HCT116 (cell line): Measurements from ENCODE around the gene NPFF. TPM values are rescaled to one million over a fixed set of nuclear protein-coding genes. Genes with fewer than 3 reads are reported as not detected.

Experiments
- ATAC-seq: fragments of 200-7000 bp; cut with Tn5 transposase; 2 replicates; pipeline ENCODE4 v1.9.1; 2020; ENCODE audit warnings: mild to moderate bottlenecking, moderate library complexity
- BruUV-seq: library from RNA; stranded (reverse); fragments of 400-500 nt; replicated peaks from 2 replicates; lab custom pipeline; 2021; lab: Mats Ljungman, UMichigan
- CTCF ChIA-PET: fragments of 300-600 bp; sonication (Branson Sonifier 250); formaldehyde crosslinking; loops from one replicate; lab custom pipeline; 2021; ENCODE audit warnings: antibody characterized with exemption; lab: Charles Lee
- POLR2A ChIA-PET: fragments of 300-600, 350-600 bp; sonication (Branson Sonifier 250); formaldehyde crosslinking; loops from one replicate; lab custom pipeline; 2021; ENCODE audit warnings: antibody characterized with exemption; lab: Charles Lee
- RAD21 ChIA-PET, 2 experiments: fragments of 300-600 bp; sonication (Branson Sonifier 250); formaldehyde crosslinking; loops; one replicate each; lab custom pipeline; 2023; ENCODE audit warnings: low total read pairs in 2 of 2; ENCODE audit not compliant: uncharacterized antibody in 2 of 2, unreplicated experiment in 2 of 2, low non-redundant PET in 1 of 2; lab: Charles Lee
- DNase-seq: peaks from one replicate; pipeline ENCODE4 v3.0.0-alpha.2; 2010; ENCODE audit warnings: low read depth, low spot score
- H2AFZ ChIP-seq: fragments of 200-600 bp; shearing (Covaris generic), sonication (generic); 2 replicates; pipeline ENCODE4 v1.6.1; 2017; ENCODE audit warnings: low read depth, mixed run types, mixed read lengths, antibody characterized with exemption, low read length; ENCODE audit not compliant: poor library complexity, severe bottlenecking
- H3K27ac ChIP-seq: 2 replicates; pipeline ENCODE4 v1.5.1; 2012; ENCODE audit warnings: low read depth, low read length
- H3K27me3 ChIP-seq: fragments of 200-600 bp; sonication (generic); 2 replicates; pipeline ENCODE4 v1.6.1; 2016; ENCODE audit warnings: mixed run types, low read length, mixed read lengths; ENCODE audit not compliant: insufficient read depth
- H3K36me3 ChIP-seq, 2 experiments: fragments of 200-500 bp in 1 of 2; fragments of 200-600 bp in 1 of 2; sonication (Bioruptor generic) in 1 of 2; sonication (generic) in 1 of 2; 2 replicates each; pipeline versions ENCODE4 v1.5.1 to v1.6.1; 2014 to 2016; ENCODE audit warnings: low read length in 2 of 2, inconsistent platforms in 1 of 2, mixed read lengths in 1 of 2, mixed run types in 1 of 2; ENCODE audit not compliant: insufficient read depth in 2 of 2, control insufficient read depth in 1 of 2
- H3K4me1 ChIP-seq, 2 experiments: fragments of 200-600 bp in 1 of 2; sonication (generic) in 1 of 2; 2 replicates each; pipeline versions ENCODE4 v1.5.1 to v1.6.1; 2012 to 2017; ENCODE audit warnings: low read length in 2 of 2, inconsistent platforms in 1 of 2, mild to moderate bottlenecking in 1 of 2, mixed read lengths in 1 of 2, mixed run types in 1 of 2, moderate library complexity in 1 of 2; ENCODE audit not compliant: insufficient read depth in 2 of 2, control insufficient read depth in 1 of 2
- H3K4me2 ChIP-seq: fragments of 200-600 bp; sonication (generic); 2 replicates; pipeline ENCODE4 v1.6.1; 2017; ENCODE audit warnings: mixed run types, low read length, mixed read lengths
- H3K4me3 ChIP-seq, 2 experiments: fragments of 200-600 bp in 1 of 2; sonication (generic) in 1 of 2; replicated peaks in 1 of 2; 2 replicates each; pipeline ENCODE4 v1.5.1; 2011 to 2016; ENCODE audit warnings: low read length in 2 of 2, control low read depth in 1 of 2, low read depth in 1 of 2, mild to moderate bottlenecking in 1 of 2, mixed read lengths in 1 of 2, mixed run types in 1 of 2
- H3K79me2 ChIP-seq: fragments of 200-600 bp; sonication (generic); 2 replicates; pipeline ENCODE4 v1.6.1; 2017; ENCODE audit warnings: mild to moderate bottlenecking, mixed run types, low read length, moderate library complexity, mixed read lengths; ENCODE audit not compliant: insufficient read depth
- H3K9ac ChIP-seq: fragments of 200-600 bp; sonication (generic); 2 replicates; pipeline ENCODE4 v1.6.1; 2016; ENCODE audit warnings: low read length, mixed read lengths
- H3K9me2 ChIP-seq: fragments of 200-600 bp; sonication (generic), shearing (Covaris generic); 2 replicates; pipeline ENCODE4 v1.6.1; 2017; ENCODE audit warnings: mixed run types, mild to moderate bottlenecking, moderate library complexity; ENCODE audit not compliant: insufficient read depth
- H3K9me3 ChIP-seq, 2 experiments: fragments of 200-500 bp in 1 of 2; fragments of 200-600 bp in 1 of 2; sonication (Bioruptor generic) in 1 of 2; sonication (generic) in 1 of 2; 2 replicates each; pipeline ENCODE4 v1.6.1; 2014 to 2017; ENCODE audit warnings: low read length in 2 of 2, mixed read lengths in 2 of 2, inconsistent platforms in 1 of 2, low read depth in 1 of 2, mild to moderate bottlenecking in 1 of 2, mixed run types in 1 of 2, moderate library complexity in 1 of 2; ENCODE audit not compliant: control insufficient read depth in 1 of 2, insufficient read depth in 1 of 2
- H4K20me1 ChIP-seq: fragments of 200-600 bp; sonication (generic), shearing (Covaris generic); 2 replicates; pipeline ENCODE4 v1.6.1; 2017; ENCODE audit warnings: mixed run types, mild to moderate bottlenecking, moderate library complexity; ENCODE audit not compliant: insufficient read depth
- CBX3 ChIP-seq: IDR thresholded peaks from 2 replicates; pipeline ENCODE4 v1.6.1; 2012; ENCODE audit warnings: low read depth
- CEBPB ChIP-seq: IDR thresholded peaks from 2 replicates; pipeline ENCODE4 v1.6.1; 2012; ENCODE audit warnings: low read depth
- EGR1 ChIP-seq: IDR thresholded peaks from 2 replicates; pipeline ENCODE4 v1.6.1; 2012; ENCODE audit warnings: low read depth
- ELF1 ChIP-seq: IDR thresholded peaks from 2 replicates; pipeline ENCODE4 v1.6.1; 2012; ENCODE audit warnings: low read depth, borderline replicate concordance
- EZH2 ChIP-seq: fragments of 200-600 bp; sonication (generic); IDR thresholded peaks from 2 replicates; pipeline ENCODE4 v1.6.1; 2017; ENCODE audit warnings: antibody characterized with exemption, mixed run types
- EZH2phosphoT487 ChIP-seq: fragments of 200-600 bp; IDR thresholded peaks from 2 replicates; pipeline ENCODE4 v1.6.1; 2018; ENCODE audit warnings: antibody characterized with exemption, borderline replicate concordance
- POLR2A ChIP-seq: IDR thresholded peaks from 2 replicates; pipeline ENCODE4 v1.7.0; 2011; ENCODE audit warnings: borderline replicate concordance; ENCODE audit not compliant: insufficient read depth, insufficient read length; ENCODE audit errors: extremely low read depth
- POLR2AphosphoS5 ChIP-seq: IDR thresholded peaks from 2 replicates; pipeline ENCODE4 v1.6.1; 2011; ENCODE audit warnings: mild to moderate bottlenecking, low read depth, low read length, moderate library complexity
- RAD21 ChIP-seq: IDR thresholded peaks from 2 replicates; pipeline ENCODE4 v1.6.1; 2012; ENCODE audit warnings: low read depth, mild to moderate bottlenecking
- SP1 ChIP-seq: IDR thresholded peaks from 2 replicates; pipeline ENCODE4 v1.6.1; 2012; ENCODE audit warnings: low read depth
- SRF ChIP-seq: IDR thresholded peaks from 2 replicates; pipeline ENCODE4 v1.6.1; 2012; ENCODE audit warnings: low read depth
- TCF7L2 ChIP-seq: IDR thresholded peaks from 2 replicates; pipeline ENCODE4 v1.7.0; 2011; ENCODE audit warnings: borderline replicate concordance, inconsistent platforms; ENCODE audit not compliant: insufficient read depth, insufficient read length; ENCODE audit errors: extremely low read depth
- ZFX ChIP-seq: fragments of 450-650 bp; IDR thresholded peaks from 2 replicates; pipeline ENCODE4 v1.6.1; 2017
- ZNF274 ChIP-seq: fragments of 200-500 bp; sonication (Bioruptor generic); IDR thresholded peaks from 2 replicates; pipeline ENCODE4 v1.6.1; 2014; ENCODE audit warnings: mild to moderate bottlenecking, low read depth, low read length, inconsistent platforms
- intact Hi-C: fragments of 100-400 bp; cut with micrococcal nuclease; formaldehyde crosslinking; loops from 2 replicates; pipeline ENCODE4 v1.10.0; 2022
- total RNA-seq: library from RNA; stranded (reverse); gene quantifications from one replicate; pipeline ENCODE4 v1.2.1, GENCODE V29; 2021; ENCODE audit not compliant: unreplicated experiment
- TF ChIP-seq, protein P1 (sequence below): IDR thresholded peaks from 2 replicates; pipeline ENCODE4 v1.6.1; 2012
- TF ChIP-seq, protein P2 (sequence below), 3 experiments: fragments of 200-600 bp in 1 of 3; sonication (generic) in 1 of 3; IDR thresholded peaks in 2 of 3; conservative IDR thresholded peaks in 1 of 3; 2 replicates each; pipeline ENCODE4 v1.5.1; 2012 to 2017; ENCODE audit warnings: low read depth in 2 of 3, low read length in 2 of 3, antibody characterized with exemption in 1 of 3, borderline replicate concordance in 1 of 3, control low read depth in 1 of 3, mild to moderate bottlenecking in 1 of 3, mixed read lengths in 1 of 3, mixed run types in 1 of 3, moderate library complexity in 1 of 3; ENCODE audit not compliant: insufficient read depth in 1 of 3

Gene NPFF
- total RNA-seq, 1 experiment from 2014 or later = not detected

- ChIA-PET CTCF (no interaction called here), POLR2A (interaction anchor here (1.3 kb wide), 1 partner anchor 209 kb away, joined by 3 read pairs; the partner anchor contains the start of gene AAAS)
- no peaks in the 10 kb centered on the region for H4K20me1 ChIP-seq
These were observed 22.8 kb upstream of the NPFF start for GRCh38 chr12:53530061-53530460.

More at GRCh38 chr12:53530061-53530460, 22.8 kb upstream of the NPFF start:
- no peak overlapping the region for H2AFZ ChIP-seq
- H3K9me2 ChIP-seq = no peaks in the 10 kb centered on the region
- DNase-seq (no peak), ATAC-seq (no peak)
- no peak overlapping the region for H3K9ac ChIP-seq
- no TSS peak for BruUV-seq
- H3K4me1 ChIP-seq = peaks cover 0 to 12% of the 10 kb centered on the region in 2 experiments; a peak in 2 of 4 replicates
- H3K4me3 ChIP-seq = no peak overlapping the region
- TF ChIP-seq POLR2A (no peak), CBX3 (no peak), SRF (no peak), EGR1 (no peak), CEBPB (no peak), EZH2phosphoT487 (no peak), SP1 (no peak), EZH2 (no peak), RAD21 (no peak), TCF7L2 (no peak), ZFX (no peak), ZNF274 (no peak), ELF1 (no peak), POLR2AphosphoS5 (no peak)
- TF ChIP-seq, protein P1, sequence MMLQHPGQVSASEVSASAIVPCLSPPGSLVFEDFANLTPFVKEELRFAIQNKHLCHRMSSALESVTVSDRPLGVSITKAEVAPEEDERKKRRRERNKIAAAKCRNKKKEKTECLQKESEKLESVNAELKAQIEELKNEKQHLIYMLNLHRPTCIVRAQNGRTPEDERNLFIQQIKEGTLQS = no peak
- TF ChIP-seq, protein P2, sequence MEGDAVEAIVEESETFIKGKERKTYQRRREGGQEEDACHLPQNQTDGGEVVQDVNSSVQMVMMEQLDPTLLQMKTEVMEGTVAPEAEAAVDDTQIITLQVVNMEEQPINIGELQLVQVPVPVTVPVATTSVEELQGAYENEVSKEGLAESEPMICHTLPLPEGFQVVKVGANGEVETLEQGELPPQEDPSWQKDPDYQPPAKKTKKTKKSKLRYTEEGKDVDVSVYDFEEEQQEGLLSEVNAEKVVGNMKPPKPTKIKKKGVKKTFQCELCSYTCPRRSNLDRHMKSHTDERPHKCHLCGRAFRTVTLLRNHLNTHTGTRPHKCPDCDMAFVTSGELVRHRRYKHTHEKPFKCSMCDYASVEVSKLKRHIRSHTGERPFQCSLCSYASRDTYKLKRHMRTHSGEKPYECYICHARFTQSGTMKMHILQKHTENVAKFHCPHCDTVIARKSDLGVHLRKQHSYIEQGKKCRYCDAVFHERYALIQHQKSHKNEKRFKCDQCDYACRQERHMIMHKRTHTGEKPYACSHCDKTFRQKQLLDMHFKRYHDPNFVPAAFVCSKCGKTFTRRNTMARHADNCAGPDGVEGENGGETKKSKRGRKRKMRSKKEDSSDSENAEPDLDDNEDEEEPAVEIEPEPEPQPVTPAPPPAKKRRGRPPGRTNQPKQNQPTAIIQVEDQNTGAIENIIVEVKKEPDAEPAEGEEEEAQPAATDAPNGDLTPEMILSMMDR (IDR thresholded peaks at IDR 0.05 in 2 of 3, conservative IDR thresholded peaks at IDR 0.05 in 1 of 3; ENCODE audit: borderline replicate concordance in 1 of 3, insufficient read depth in 1 of 3, low read depth in 2 of 3, low read length in 2 of 3) = no peak
- no peaks in the 10 kb centered on the region for H3K79me2 ChIP-seq
- H3K36me3 ChIP-seq = peaks cover 18 to 22% of the 10 kb centered on the region in 2 experiments
- intact Hi-C loops = no loop called here
- H3K27ac ChIP-seq = no peak overlapping the region
- H3K4me2 ChIP-seq = no peak overlapping the region
- no peaks in the 10 kb centered on the region for H3K27me3 ChIP-seq
- RAD21 ChIA-PET = no interaction called here
- no peaks in the 10 kb centered on the region for H3K9me3 ChIP-seq
